Measurements from ENCODE around the gene MMP24OS. TPM values are rescaled to one million over a fixed set of nuclear protein-coding genes. Genes with fewer than 3 reads are reported as not detected.

MMP24OS gene
- polyA plus RNA-seq, 4 donors, result 27.5 to 54.7 (median 33.1) TPM

GRCh38 chr20:35293303-35294292, 15.7 kb upstream of the MMP24OS start:
- DNase-seq (ENCODE audit: low read depth in 4 of 4, low spot score in 3 of 4), result no peak

- no peak for DNase-seq (ENCODE audit: low read depth in 4 of 4, low spot score in 3 of 4)
Measured at GRCh38 chr20:35292504-35293285, 14.8 kb upstream of the MMP24OS start.

- DNase-seq (ENCODE audit: low read depth in 4 of 4, low spot score in 3 of 4), result no peak
Measured at GRCh38 chr20:35291654-35292503, 14.0 kb upstream of the MMP24OS start, which contains the start of gene FAM83C. TSS of gene FAM83C (minus strand) at chr20:35292425. CDS start at chr20:35292304, 121 bp downstream.

- DNase-seq (ENCODE audit: low read depth in 4 of 4, low spot score in 3 of 4), result no peak
Measured at GRCh38 chr20:35290887-35291417, 13.0 kb upstream of the MMP24OS start.

GRCh38 chr20:35290186-35290886, 12.4 kb upstream of the MMP24OS start:
- no peak for DNase-seq (ENCODE audit: low read depth in 4 of 4, low spot score in 3 of 4)

GRCh38 chr20:35288325-35289060, 10.6 kb upstream of the MMP24OS start:
- DNase-seq (ENCODE audit: low read depth in 4 of 4, low spot score in 3 of 4), result no peak

GRCh38 chr20:35287509-35288324, 9.8 kb upstream of the MMP24OS start:
- DNase-seq (ENCODE audit: low read depth in 4 of 4, low spot score in 3 of 4), result no peak

- no peak for DNase-seq (ENCODE audit: low read depth in 4 of 4, low spot score in 3 of 4)
Measured at GRCh38 chr20:35286899-35287508, 9.1 kb upstream of the MMP24OS start.

- DNase-seq (ENCODE audit: low read depth in 4 of 4, low spot score in 3 of 4), result no peak
Measured at GRCh38 chr20:35286077-35286898, 8.4 kb upstream of the MMP24OS start.

- no peak for DNase-seq (ENCODE audit: low read depth in 4 of 4, low spot score in 3 of 4)
Measured at GRCh38 chr20:35285806-35286076, 7.8 kb upstream of the MMP24OS start.

GRCh38 chr20:35284992-35285805, 7.3 kb upstream of the MMP24OS start:
- no peak for DNase-seq (ENCODE audit: low read depth in 4 of 4, low spot score in 3 of 4)

- DNase-seq (ENCODE audit: low read depth in 4 of 4, low spot score in 3 of 4), result peak in 2 of 4 donors; percentile 73 to 76
Measured at GRCh38 chr20:35284267-35284991, 6.5 kb upstream of the MMP24OS start, which contains the start of gene EIF6. TSS of gene EIF6 (minus strand) at chr20:35284772. CDS start at chr20:35284487, 285 bp downstream.

- no peak for DNase-seq (ENCODE audit: low read depth in 4 of 4, low spot score in 3 of 4)
Measured at GRCh38 chr20:35283441-35284266, 5.7 kb upstream of the MMP24OS start.

GRCh38 chr20:35281506-35282101, 3.7 kb upstream of the MMP24OS start:
- no peak for DNase-seq (ENCODE audit: low read depth in 4 of 4, low spot score in 3 of 4)

All from left renal pelvis (tissue), 4 donors.